AG04450 (cell line): ENCODE data around the gene KLRC4. TPM values are rescaled to one million over a fixed set of nuclear protein-coding genes. Genes with fewer than 3 reads are reported as not detected.
"Not testable (repeated sequence)": the region's sequence is repeated elsewhere in the genome, so short reads cannot be mapped to it uniquely, and the experiment has no call there.

Experiments used
- CTCF ChIA-PET: fragments of 300-600, 350-600 bp; formaldehyde crosslinking; extraction: SDS; loops from one replicate; lab custom pipeline; 2022; ENCODE audit warnings: antibody characterized with exemption, inconsistent platforms; lab: Charles Lee
- POLR2A ChIA-PET: fragments of 350-600 bp; formaldehyde crosslinking; extraction: SDS; loops from one replicate; lab custom pipeline; 2021; ENCODE audit warnings: antibody characterized with exemption, inconsistent platforms; lab: Yijun Ruan, JAX
- DNase-seq: peaks from one replicate; pipeline ENCODE4 v3.0.0-alpha.2; 2011; ENCODE audit warnings: low read depth, low spot score
- H3K27ac ChIP-seq: one replicate; pipeline ENCODE4 v1.5.1; 2012; ENCODE audit warnings: low read depth, low read length, control low read depth
- H3K27me3 ChIP-seq: one replicate; pipeline ENCODE4 v1.6.0; 2012; ENCODE audit warnings: low read length; ENCODE audit not compliant: control insufficient read depth, insufficient read depth
- H3K4me3 ChIP-seq: 2 replicates; pipeline ENCODE4 v1.5.1; 2011; ENCODE audit warnings: mild to moderate bottlenecking, low read depth, low read length, control low read depth
- H3K9me3 ChIP-seq: 2 replicates; pipeline ENCODE4 v1.5.1; 2012; ENCODE audit warnings: low read length; ENCODE audit not compliant: control insufficient read depth, insufficient read depth
- CTCF ChIP-seq: IDR thresholded peaks from 2 replicates; pipeline ENCODE4 v1.5.1; 2011; ENCODE audit warnings: low read depth, low read length, control low read depth, inconsistent platforms
- polyA plus RNA-seq: library from polyadenylated mRNA; depleted of rRNA; stranded (reverse); fragments of >200 nt; gene quantifications from 2 replicates; pipeline ENCODE4 v1.2.3, GENCODE V29; 2011

KLRC4 gene
- polyA plus RNA-seq, 1 experiment = not detected

GRCh38 chr12:10374624-10375018 is 34.9 kb downstream of the KLRC4 start:
- TF ChIP-seq CTCF = no peak
- Histone ChIP-seq H3K27ac (no peak overlapping the region), H3K27me3 (no peaks in the 10 kb centered on the region), H3K4me3 (no peak overlapping the region), H3K9me3 (no peaks in the 10 kb centered on the region)
- CTCF ChIA-PET = interaction anchor here (1.5 kb wide), 1 partner anchor 11 kb away, joined by 3 read pairs; no protein-coding TSS in a partner anchor
- DNase-seq = no peak
- POLR2A ChIA-PET = no interaction called here

- TF ChIP-seq CTCF = no peak
- Histone ChIP-seq H3K27me3 (no peaks in the 10 kb centered on the region), H3K4me3 (no peak overlapping the region), H3K9me3 (peaks cover 5% of the 10 kb centered on the region), H3K27ac (no peak overlapping the region)
- CTCF ChIA-PET = no interaction called here
- no peak for DNase-seq
- POLR2A ChIA-PET = no interaction called here
Measured at GRCh38 chr12:10372559-10372958, 37.0 kb downstream of the KLRC4 start.

- H3K27ac ChIP-seq, H3K27me3 ChIP-seq, CTCF ChIA-PET, DNase-seq, H3K4me3 ChIP-seq, POLR2A ChIA-PET, H3K9me3 ChIP-seq: not testable (repeated sequence)
Measured at GRCh38 chr12:10371893-10372535, 37.5 kb downstream of the KLRC4 start.

GRCh38 chr12:10369557-10370415 is 39.8 kb downstream of the KLRC4 start:
- Histone ChIP-seq H3K27ac (no peak overlapping the region), H3K9me3 (peaks cover 5% of the 10 kb centered on the region), H3K4me3 (no peak overlapping the region), H3K27me3 (no peaks in the 10 kb centered on the region)
- ChIA-PET CTCF (interaction anchor here (0.7 kb wide), 1 partner anchor 192 kb away, joined by 3 read pairs; no protein-coding TSS in a partner anchor), POLR2A (no interaction called here)
- TF ChIP-seq CTCF = no peak
- DNase-seq = no peak

- POLR2A ChIA-PET = no interaction called here
- Histone ChIP-seq H3K4me3 (no peak overlapping the region), H3K27me3 (no peaks in the 10 kb centered on the region), H3K27ac (no peak overlapping the region), H3K9me3 (peaks cover 5% of the 10 kb centered on the region)
- no peak for TF ChIP-seq CTCF
- DNase-seq = no peak
- CTCF ChIA-PET = no interaction called here
Measured at GRCh38 chr12:10368206-10369171, 41.1 kb downstream of the KLRC4 start.

- H3K27me3 ChIP-seq = not testable (repeated sequence)
Measured at GRCh38 chr12:10367714-10368113, 41.8 kb downstream of the KLRC4 start.

More at GRCh38 chr12:10367714-10368113, 41.8 kb downstream of the KLRC4 start:
- H3K4me3 ChIP-seq, H3K9me3 ChIP-seq, H3K27ac ChIP-seq, DNase-seq, POLR2A ChIA-PET: not testable (repeated sequence)
- CTCF ChIA-PET = interaction anchor here (1.2 to 2.1 kb wide), 5 partner anchors 12 to 382 kb away, joined by 3 to 11 read pairs (median 9); no protein-coding TSS in a partner anchor
